Karpas-422 (cell line): Measurements from ENCODE around the gene STAC3. TPM values are rescaled to one million over a fixed set of nuclear protein-coding genes. Genes with fewer than 3 reads are reported as not detected.

Experiments
- DNase-seq: peaks from one replicate; pipeline ENCODE4 v3.0.0-alpha.2; 2015
- H2AFZ ChIP-seq: fragments of 200-600 bp; sonication (generic); 2 replicates; pipeline ENCODE4 v1.6.1; 2014; ENCODE audit warnings: antibody characterized with exemption, low read length, mixed read lengths
- H3K27ac ChIP-seq: fragments of 200-600 bp; sonication (generic); 2 replicates; pipeline ENCODE4 v1.5.1; 2014; ENCODE audit warnings: mild to moderate bottlenecking, low read length, moderate library complexity
- H3K27me3 ChIP-seq: fragments of 200-600 bp; sonication (generic); 2 replicates; pipeline ENCODE4 v1.6.1; 2014; ENCODE audit warnings: low read length, mixed read lengths
- H3K36me3 ChIP-seq: fragments of 200-600 bp; sonication (generic); 2 replicates; pipeline ENCODE4 v1.6.1; 2014; ENCODE audit warnings: low read length, mixed read lengths; ENCODE audit not compliant: insufficient read depth
- H3K4me1 ChIP-seq: fragments of 200-600 bp; sonication (generic); 2 replicates; pipeline ENCODE4 v1.6.1; 2014; ENCODE audit warnings: mild to moderate bottlenecking, low read length, mixed read lengths
- H3K4me2 ChIP-seq: fragments of 200-600 bp; sonication (generic); 2 replicates; pipeline ENCODE4 v1.6.1; 2014; ENCODE audit warnings: low read length, low read depth, mild to moderate bottlenecking; ENCODE audit not compliant: poor library complexity, severe bottlenecking
- H3K4me3 ChIP-seq: fragments of 200-600 bp; sonication (generic); 2 replicates; pipeline ENCODE4 v1.5.1; 2014; ENCODE audit warnings: mild to moderate bottlenecking, antibody characterized with exemption, low read length, mixed read lengths
- H3K79me2 ChIP-seq: fragments of 200-600 bp; sonication (generic); 2 replicates; pipeline ENCODE4 v1.6.1; 2014; ENCODE audit warnings: mild to moderate bottlenecking, low read length, mixed read lengths
- H3K9ac ChIP-seq: fragments of 200-600 bp; sonication (generic); 2 replicates; pipeline ENCODE4 v1.6.0; 2014; ENCODE audit warnings: low read length
- H3K9me2 ChIP-seq: fragments of 200-600 bp; sonication (generic), shearing (Covaris generic); replicated peaks from 2 replicates; pipeline ENCODE4 v1.6.0; 2014; ENCODE audit warnings: mild to moderate bottlenecking, low read length, moderate library complexity; ENCODE audit not compliant: insufficient read depth
- H3K9me3 ChIP-seq: fragments of 300-700, 200-600 bp; sonication (generic); 2 replicates; pipeline ENCODE4 v1.6.1; 2014; ENCODE audit warnings: low read length, mixed read lengths
- H4K20me1 ChIP-seq: fragments of 200-600 bp; sonication (generic); 2 replicates; pipeline ENCODE4 v1.6.1; 2014; ENCODE audit warnings: mild to moderate bottlenecking, antibody characterized with exemption, low read length, low read depth; ENCODE audit not compliant: insufficient read depth
- total RNA-seq: library from RNA; depleted of rRNA; stranded (reverse); fragments of >200 nt; shearing (Covaris generic); gene quantifications from 2 replicates; pipeline ENCODE4 v1.2.3, GENCODE V29; 2014; ENCODE audit warnings: low replicate concordance

The STAC3 gene
- total RNA-seq, 1 experiment from 2014 or later: 5.9 TPM

DNA sequence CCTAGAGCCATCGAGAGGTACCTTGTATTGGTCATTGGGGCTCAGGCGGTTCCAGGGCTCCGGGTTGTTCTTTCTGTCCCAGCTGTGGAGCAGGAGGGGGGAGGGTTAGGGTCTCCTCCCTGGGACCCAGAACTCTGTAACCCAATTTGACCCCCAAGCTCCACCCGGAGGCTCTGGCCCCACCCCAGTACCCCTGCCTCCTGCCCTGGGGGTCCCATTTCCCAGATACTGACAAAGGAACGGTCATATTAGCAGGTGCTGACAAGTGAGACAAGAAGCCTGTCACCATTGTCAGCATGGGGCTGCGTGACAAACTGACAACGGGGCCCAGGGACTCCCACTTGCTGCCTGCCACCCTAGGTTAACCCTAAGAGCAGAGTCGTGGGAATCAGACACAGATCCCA, 15.3 kb downstream of the STAC3 start:
- Histone ChIP-seq H3K4me1 (peaks cover 89% of the 10 kb centered on the region), H2AFZ (no peak overlapping the region), H3K79me2 (peaks cover 12% of the 10 kb centered on the region), H3K4me2 (no peak overlapping the region), H3K27me3 (no peaks in the 10 kb centered on the region), H3K9ac (no peak overlapping the region), H3K27ac (no peak overlapping the region), H3K9me3 (no peaks in the 10 kb centered on the region), H3K36me3 (peaks cover 24% of the 10 kb centered on the region), H4K20me1 (peaks cover 23% of the 10 kb centered on the region), H3K9me2 (no peaks in the 10 kb centered on the region), H3K4me3 (no peak overlapping the region)
- DNase-seq: peak; percentile 65

DNA sequence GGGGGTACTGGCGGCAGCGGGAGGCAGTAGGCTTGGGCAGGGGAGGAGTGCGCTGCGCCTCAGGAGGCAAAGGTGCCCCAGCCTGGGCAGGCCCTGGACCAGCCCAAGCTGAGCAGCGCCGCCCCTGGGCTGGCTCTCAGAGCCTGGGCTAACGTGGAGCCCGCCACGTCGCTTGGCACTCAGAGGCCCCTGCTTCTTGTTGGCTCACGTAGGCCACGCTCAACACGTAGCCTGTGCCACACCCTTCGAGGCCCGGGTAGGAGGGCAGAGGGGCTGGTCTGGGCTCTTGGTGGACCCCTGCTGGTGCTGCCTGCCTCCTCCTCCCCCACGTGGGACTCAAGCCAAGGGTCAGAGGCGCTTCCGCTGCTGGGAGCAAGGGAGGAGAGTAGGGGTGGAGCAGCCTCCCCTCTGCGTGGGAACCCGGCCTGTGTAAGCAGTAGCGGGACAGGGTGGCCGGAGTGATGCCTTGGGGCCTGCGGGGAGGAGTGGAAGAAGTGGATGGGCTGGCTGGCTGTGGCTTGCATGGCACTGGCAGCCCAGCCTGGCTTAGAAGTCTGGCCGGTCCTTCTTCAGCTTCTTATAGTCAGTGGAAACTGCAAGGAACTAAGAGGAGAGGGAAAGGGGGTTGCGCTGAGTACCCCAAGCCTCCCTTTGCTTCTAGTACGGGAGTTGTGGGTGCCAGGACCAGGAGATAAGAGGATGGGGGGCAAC, 15.8 kb downstream of the STAC3 start:
- no peak overlapping the region for H3K4me2 ChIP-seq
- peak overlapping the region; percentile 57; the same call in 1 of the 2 replicates for H3K27ac ChIP-seq
- peaks cover 25% of the 10 kb centered on the region for H4K20me1 ChIP-seq
- 0 out of 2 replicates have a peak overlapping the region, but pooled peaks have one; percentile 31 for H3K9ac ChIP-seq
- H3K4me1 ChIP-seq: peaks cover 88% of the 10 kb centered on the region
- H3K4me3 ChIP-seq: no peak overlapping the region
- no peaks in the 10 kb centered on the region for H3K9me2 ChIP-seq
- H3K27me3 ChIP-seq: no peaks in the 10 kb centered on the region
- H2AFZ ChIP-seq: no peak overlapping the region
- no peaks in the 10 kb centered on the region for H3K9me3 ChIP-seq
- H3K36me3 ChIP-seq: peaks cover 26% of the 10 kb centered on the region
- DNase-seq: no peak
- H3K79me2 ChIP-seq: peaks cover 17% of the 10 kb centered on the region

- Histone ChIP-seq H4K20me1 (peaks cover 25% of the 10 kb centered on the region), H3K9me2 (no peaks in the 10 kb centered on the region), H3K79me2 (peaks cover 23% of the 10 kb centered on the region), H3K9ac (peak overlapping the region; percentile 31; the same call in 1 of the 2 replicates), H2AFZ (no peak overlapping the region), H3K36me3 (peaks cover 26% of the 10 kb centered on the region), H3K9me3 (no peaks in the 10 kb centered on the region), H3K27ac (peak overlapping the region; percentile 57), H3K27me3 (no peaks in the 10 kb centered on the region), H3K4me1 (peaks cover 82% of the 10 kb centered on the region), H3K4me3 (no peak overlapping the region), H3K4me2 (no peak overlapping the region)
- DNase-seq: no peak
Observed at GRCh38 chr12:57234571-57235016, 16.4 kb downstream of the STAC3 start.

- H3K4me1 ChIP-seq: peaks cover 80% of the 10 kb centered on the region
- H3K27ac ChIP-seq: peak overlapping the region; percentile 57
- H3K4me2 ChIP-seq: no peak overlapping the region
- peaks cover 26% of the 10 kb centered on the region for H3K36me3 ChIP-seq
- no peak for DNase-seq
- no peaks in the 10 kb centered on the region for H3K27me3 ChIP-seq
- H2AFZ ChIP-seq: no peak overlapping the region
- H4K20me1 ChIP-seq: peaks cover 25% of the 10 kb centered on the region
- no peak overlapping the region for H3K4me3 ChIP-seq
- H3K9ac ChIP-seq: peak overlapping the region; percentile 31
- no peaks in the 10 kb centered on the region for H3K9me3 ChIP-seq
- H3K9me2 ChIP-seq: no peaks in the 10 kb centered on the region
- peaks cover 24% of the 10 kb centered on the region for H3K79me2 ChIP-seq
Observed at GRCh38 chr12:57234233-57234570, 16.8 kb downstream of the STAC3 start.

DNA sequence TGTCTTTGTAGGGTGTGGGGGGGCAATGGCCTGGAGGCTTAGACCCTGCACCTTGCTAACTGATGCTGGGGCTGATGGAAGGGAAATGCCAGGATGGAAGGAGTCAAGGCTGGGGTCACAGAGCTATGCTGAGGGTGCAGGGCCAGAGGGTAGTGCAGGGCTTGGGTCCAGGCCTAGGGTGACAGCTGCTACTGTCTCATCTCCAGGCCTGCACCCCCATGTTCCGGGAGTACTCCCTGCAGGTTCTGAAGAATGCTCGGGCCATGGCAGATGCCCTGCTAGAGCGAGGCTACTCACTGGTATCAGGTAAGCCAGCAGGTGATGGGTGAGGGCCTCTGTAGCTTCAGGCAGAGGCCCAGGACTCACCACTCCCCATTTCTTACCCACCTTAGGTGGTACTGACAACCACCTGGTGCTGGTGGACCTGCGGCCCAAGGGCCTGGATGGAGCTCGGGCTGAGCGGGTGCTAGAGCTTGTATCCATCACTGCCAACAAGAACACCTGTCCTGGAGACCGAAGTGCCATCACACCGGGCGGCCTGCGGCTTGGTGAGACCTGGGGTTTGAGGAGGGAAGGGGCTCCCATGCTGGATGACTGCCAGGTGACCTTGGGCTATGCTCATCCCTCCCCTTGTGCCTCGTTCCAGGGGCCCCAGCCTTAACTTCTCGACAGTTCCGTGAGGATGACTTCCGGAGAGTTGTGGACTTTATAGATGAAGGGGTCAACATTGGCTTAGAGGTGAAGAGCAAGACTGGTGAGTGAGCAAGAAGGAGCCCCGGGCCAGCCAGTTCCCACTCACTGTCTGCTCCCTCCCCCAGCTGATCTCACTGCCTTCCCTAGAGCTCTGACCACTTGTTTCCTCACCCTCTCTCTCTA, 17.4 kb downstream of the STAC3 start:
- H3K4me1 ChIP-seq: peaks cover 81% of the 10 kb centered on the region
- no peaks in the 10 kb centered on the region for H3K9me2 ChIP-seq
- H3K79me2 ChIP-seq: peaks cover 24% of the 10 kb centered on the region
- peak overlapping the region; percentile 57 for H3K27ac ChIP-seq
- no peaks in the 10 kb centered on the region for H3K27me3 ChIP-seq
- H3K9me3 ChIP-seq: no peaks in the 10 kb centered on the region
- H3K4me3 ChIP-seq: no peak overlapping the region
- no peak overlapping the region for H3K4me2 ChIP-seq
- H3K9ac ChIP-seq: peak overlapping the region; percentile 31; the same call in 1 of the 2 replicates
- no peak overlapping the region for H2AFZ ChIP-seq
- peaks cover 25% of the 10 kb centered on the region for H4K20me1 ChIP-seq
- DNase-seq: no peak
- peaks cover 26% of the 10 kb centered on the region for H3K36me3 ChIP-seq

DNA sequence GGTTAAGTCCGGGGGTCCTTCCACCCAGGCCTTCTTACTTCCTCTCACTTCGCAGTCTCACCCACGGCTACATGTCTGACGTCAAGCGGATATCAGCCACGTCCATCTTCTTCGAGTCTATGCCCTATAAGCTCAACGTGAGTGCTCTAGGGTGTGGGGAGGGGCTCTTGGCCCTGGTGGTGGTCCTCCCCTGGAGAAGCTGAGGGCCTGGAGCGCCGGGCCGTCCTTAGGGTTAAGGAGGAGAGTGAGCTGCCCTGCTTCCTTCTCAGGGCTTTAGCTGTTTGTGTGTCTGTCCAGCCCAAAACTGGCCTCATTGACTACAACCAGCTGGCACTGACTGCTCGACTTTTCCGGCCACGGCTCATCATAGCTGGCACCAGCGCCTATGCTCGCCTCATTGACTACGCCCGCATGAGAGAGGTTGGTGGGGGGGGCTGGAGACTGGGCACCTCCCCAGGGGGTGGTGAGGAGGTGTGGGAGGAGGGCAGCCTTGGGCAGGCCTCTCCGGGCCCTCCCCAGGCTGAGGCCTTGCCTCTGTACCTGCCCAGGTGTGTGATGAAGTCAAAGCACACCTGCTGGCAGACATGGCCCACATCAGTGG, 18.7 kb downstream of the STAC3 start:
- H3K4me2 ChIP-seq: no peak overlapping the region

GRCh38 chr12:57231276-57232021, 19.5 kb downstream of the STAC3 start:
- Histone ChIP-seq H3K79me2 (peaks cover 24% of the 10 kb centered on the region), H4K20me1 (peaks cover 25% of the 10 kb centered on the region), H3K4me3 (peak overlapping the region; percentile 91), H3K4me1 (peaks cover 85% of the 10 kb centered on the region), H3K9ac (peak overlapping the region; percentile 98), H2AFZ (no peak overlapping the region), H3K36me3 (peaks cover 26% of the 10 kb centered on the region), H3K27ac (peak overlapping the region; percentile 89; the same call in 1 of the 2 replicates), H3K4me2 (peak overlapping the region; percentile 95), H3K9me3 (no peaks in the 10 kb centered on the region), H3K27me3 (no peaks in the 10 kb centered on the region), H3K9me2 (no peaks in the 10 kb centered on the region)
- DNase-seq: no peak

More for the DNA sequence above, 18.7 kb downstream of the STAC3 start:
- H3K4me1 ChIP-seq: peaks cover 77% of the 10 kb centered on the region
- H3K4me3 ChIP-seq: no peak overlapping the region
- peaks cover 26% of the 10 kb centered on the region for H3K36me3 ChIP-seq
- peaks cover 25% of the 10 kb centered on the region for H4K20me1 ChIP-seq
- H3K9ac ChIP-seq: no peak overlapping the region
- no peaks in the 10 kb centered on the region for H3K9me2 ChIP-seq
- peaks cover 24% of the 10 kb centered on the region for H3K79me2 ChIP-seq
- no peaks in the 10 kb centered on the region for H3K27me3 ChIP-seq
- H3K27ac ChIP-seq: no peak overlapping the region
- H2AFZ ChIP-seq: no peak overlapping the region
- H3K9me3 ChIP-seq: no peaks in the 10 kb centered on the region
- DNase-seq: no peak
